ENCODE results near the gene SLC5A3. TPM values are rescaled to one million over a fixed set of nuclear protein-coding genes. Genes with fewer than 3 reads are reported as not detected.

Gene SLC5A3
- total and polyA plus RNA-seq, 2 experiments from 2014 or later, result 6.2 to 32.7 TPM

- TF ChIP-seq REST (IDR thresholded peaks at IDR 0.05; ENCODE audit: unreplicated experiment) (no peak), POLR2AphosphoS5 (IDR thresholded peaks at IDR 0.05; ENCODE audit: low read depth) (no peak), NANOG (IDR thresholded peaks at IDR 0.05; ENCODE audit: borderline replicate concordance) (no peak), CTCF (conservative IDR thresholded peaks at IDR 0.05; ENCODE audit: low read depth in 2 of 2) (no peak)
Observed at GRCh38 chr21:34091032-34091431, 17.7 kb downstream of the SLC5A3 start (continued).

- Histone ChIP-seq H3K79me2 (replicated peaks; ENCODE audit: insufficient read depth) (peaks cover 99% of the 10 kb centered on the region), H3K27ac (ENCODE audit: low read depth) (no peak overlapping the region), H3K4me3 (no peak overlapping the region), H3F3A (replicated peaks; ENCODE audit: low read depth) (no peaks in the 10 kb centered on the region), H3K27me3 (ENCODE audit: insufficient read depth) (no peaks in the 10 kb centered on the region), H3K4me2 (no peak overlapping the region), H3K4me1 (ENCODE audit: insufficient read depth) (peaks cover 32% of the 10 kb centered on the region), H3K9me2 (ENCODE audit: insufficient read depth) (no peaks in the 10 kb centered on the region), H4K20me1 (replicated peaks; ENCODE audit: insufficient read depth) (peaks cover 60% of the 10 kb centered on the region), H2AFZ (no peak overlapping the region), H3K36me3 (ENCODE audit: insufficient read depth) (peaks cover 8% of the 10 kb centered on the region; the same call in 1 of the 2 replicates)
- H3K36me3 Mint-ChIP-seq (ENCODE audit: low read depth), result peaks cover 22% of the 10 kb centered on the region
- no peak overlapping the region for H3K27ac Mint-ChIP-seq
- ATAC-seq (peak; percentile 48; the same call in 2 of the 3 replicates), DNase-seq (ENCODE audit: low spot score) (peak; percentile 60)
- no peaks in the 10 kb centered on the region for H3K9me3 Mint-ChIP-seq
- H3K4me3 Mint-ChIP-seq, result no peak overlapping the region
- no peaks in the 10 kb centered on the region for H3K27me3 Mint-ChIP-seq (ENCODE audit: insufficient read depth, low read depth, poor library complexity)
- peaks cover 18% of the 10 kb centered on the region for H3K4me1 Mint-ChIP-seq
- TF ChIP-seq ZNF462 (CRISPR knock-in tag; IDR thresholded peaks at IDR 0.05) (no peak), CTCF (conservative IDR thresholded peaks at IDR 0.05; ENCODE audit: low read depth in 2 of 2) (peak; percentile 34 to 71; a peak in 3 of 4 replicates)
Observed at GRCh38 chr21:34091607-34092006, 18.2 kb downstream of the SLC5A3 start.

All from GM23338 (cell line).